GM19324 (cell line): ENCODE results near the gene HACD4.

ENCODE experiments used
- ATAC-seq: cut with Tn5 transposase; IDR thresholded peaks from one replicate; pipeline ENCODE4 v1.9.1; 2021; ENCODE audit warnings: mild to moderate bottlenecking, moderate library complexity; ENCODE audit not compliant: unreplicated experiment, low FRiP score

Gene HACD4, protein sequence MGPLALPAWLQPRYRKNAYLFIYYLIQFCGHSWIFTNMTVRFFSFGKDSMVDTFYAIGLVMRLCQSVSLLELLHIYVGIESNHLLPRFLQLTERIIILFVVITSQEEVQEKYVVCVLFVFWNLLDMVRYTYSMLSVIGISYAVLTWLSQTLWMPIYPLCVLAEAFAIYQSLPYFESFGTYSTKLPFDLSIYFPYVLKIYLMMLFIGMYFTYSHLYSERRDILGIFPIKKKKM

DNA sequence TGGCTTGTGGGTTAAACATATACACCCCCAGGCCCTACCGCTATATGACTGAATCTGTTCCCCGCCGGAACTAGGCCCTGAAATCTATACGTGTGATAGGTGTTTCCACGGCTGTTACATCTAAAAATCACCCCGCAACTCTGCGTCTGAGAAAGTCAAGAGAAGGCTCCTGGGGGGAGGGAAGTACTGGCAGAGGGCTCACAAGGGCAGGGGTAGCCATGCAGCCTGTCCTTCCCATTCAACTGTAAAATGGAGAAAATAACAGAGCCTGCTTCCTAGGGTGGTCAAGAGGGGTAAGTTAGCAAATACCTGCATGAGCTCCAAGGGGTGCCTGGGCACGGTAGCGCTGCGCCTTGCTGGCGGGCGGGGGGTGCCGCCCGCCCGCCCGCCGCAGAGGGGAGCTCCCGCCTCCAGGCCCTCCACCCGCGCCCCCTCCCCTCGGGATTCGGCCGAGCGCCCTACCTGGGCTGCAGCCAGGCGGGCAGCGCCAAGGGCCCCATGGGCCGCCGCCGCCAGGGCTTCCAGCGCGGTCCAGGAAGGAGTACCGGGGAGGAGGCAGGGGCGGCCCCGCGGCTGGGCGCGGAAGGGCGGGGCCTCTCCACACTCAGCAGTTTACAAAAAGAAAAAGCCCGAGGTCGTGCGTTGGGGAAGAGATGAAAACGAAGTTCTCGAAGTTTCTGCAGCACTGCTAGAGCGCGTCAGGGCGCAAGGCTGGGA lies at the start of gene HACD4:
HACD4 (minus strand) TSS at position 550 of the 717 bp plus-strand sequence; CDS start at position 500, 50 bp downstream.
- peak; percentile 82 for ATAC-seq

DNA sequence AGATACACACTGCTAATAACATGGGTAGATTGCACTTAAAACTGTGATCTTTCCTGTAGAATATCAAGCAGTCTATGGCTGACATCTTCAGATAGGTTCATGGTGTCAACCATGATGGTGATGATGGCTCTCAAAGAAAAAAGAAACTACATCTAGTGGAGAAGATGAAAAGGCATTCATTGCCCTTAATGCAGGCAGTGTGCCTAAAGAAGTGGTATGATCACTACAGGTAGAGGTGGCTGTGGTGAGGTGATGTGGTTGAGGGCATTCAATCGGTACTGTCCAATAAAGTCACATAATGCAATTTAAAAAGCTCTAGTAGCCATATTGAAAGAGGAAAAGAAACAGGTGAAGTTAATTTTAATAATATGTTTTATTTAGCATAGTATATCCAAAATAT lies 49.4 kb upstream of the HACD4 start:
- ATAC-seq, result no peak

DNA sequence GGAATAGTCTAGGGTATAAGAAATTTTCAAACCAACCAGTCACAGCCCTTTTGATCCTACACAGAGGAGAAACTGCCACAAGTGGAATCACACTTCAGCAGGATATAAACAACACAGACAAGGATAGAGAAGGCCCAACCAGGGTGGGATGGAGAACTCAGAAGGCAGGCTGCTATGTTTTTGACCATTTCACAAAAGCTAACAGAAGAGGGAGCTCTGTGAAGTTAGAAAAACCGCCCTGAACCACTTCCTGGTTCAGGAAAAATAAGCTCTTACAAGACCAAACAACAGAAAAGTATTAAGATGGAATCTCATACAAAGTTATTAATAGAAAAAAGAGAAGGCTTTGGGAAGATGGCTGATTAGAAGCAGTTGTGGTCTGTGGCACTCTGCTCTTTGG lies 47.3 kb upstream of the HACD4 start:
- no peak for ATAC-seq

- ATAC-seq, result no peak
These were observed 46.3 kb upstream of the HACD4 start, which contains the start of gene IFNB1 for GRCh38 chr9:21077781-21078180. TSS of gene IFNB1 (minus strand) at chr9:21077942. CDS start at chr9:21077869, 73 bp downstream.

DNA sequence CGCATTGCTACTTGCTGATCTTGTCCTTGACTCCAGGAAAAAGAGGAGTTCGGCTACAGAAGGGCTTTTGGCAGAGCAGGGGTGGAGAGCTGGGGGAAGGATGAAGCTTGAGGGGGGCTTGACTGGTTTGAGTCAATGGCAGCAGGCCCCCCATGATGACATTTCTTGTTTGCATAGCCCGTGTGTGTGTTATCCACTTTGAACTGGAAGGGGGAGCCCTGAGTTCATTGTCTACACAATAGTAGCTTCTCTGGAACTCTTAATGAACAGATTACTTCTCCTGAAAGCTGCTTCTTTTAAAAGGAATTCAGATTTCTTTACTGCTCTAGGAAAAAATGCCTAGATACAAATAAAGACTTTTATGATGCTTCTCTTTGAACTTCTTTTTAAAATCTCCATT lies 44.0 kb upstream of the HACD4 start:
- ATAC-seq, result no peak

- no peak for ATAC-seq
These were observed 39.5 kb upstream of the HACD4 start for GRCh38 chr9:21070906-21071305.

DNA sequence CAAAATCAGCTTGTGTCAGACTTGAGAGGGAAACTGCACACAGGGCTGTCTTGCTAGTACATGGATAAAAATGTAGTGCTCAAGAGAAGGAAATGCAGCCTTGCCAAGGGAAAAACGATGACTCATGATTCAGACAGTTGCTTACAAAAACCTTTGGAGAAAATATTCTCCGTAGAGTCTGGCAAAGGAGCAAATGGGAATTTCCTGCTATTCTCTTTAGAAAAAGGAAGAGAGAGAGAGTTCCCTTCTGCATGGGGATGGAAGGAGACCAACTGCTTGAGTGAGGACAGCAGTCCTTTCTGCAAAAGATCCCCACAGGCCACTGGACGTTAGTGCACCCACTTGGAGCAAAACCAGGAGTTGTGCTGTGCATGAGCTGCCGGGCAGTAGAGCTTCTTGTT lies 38.7 kb upstream of the HACD4 start:
- ATAC-seq, result no peak

GRCh38 chr9:21060919-21061561 lies 29.6 kb upstream of the HACD4 start:
- ATAC-seq, result no peak

DNA sequence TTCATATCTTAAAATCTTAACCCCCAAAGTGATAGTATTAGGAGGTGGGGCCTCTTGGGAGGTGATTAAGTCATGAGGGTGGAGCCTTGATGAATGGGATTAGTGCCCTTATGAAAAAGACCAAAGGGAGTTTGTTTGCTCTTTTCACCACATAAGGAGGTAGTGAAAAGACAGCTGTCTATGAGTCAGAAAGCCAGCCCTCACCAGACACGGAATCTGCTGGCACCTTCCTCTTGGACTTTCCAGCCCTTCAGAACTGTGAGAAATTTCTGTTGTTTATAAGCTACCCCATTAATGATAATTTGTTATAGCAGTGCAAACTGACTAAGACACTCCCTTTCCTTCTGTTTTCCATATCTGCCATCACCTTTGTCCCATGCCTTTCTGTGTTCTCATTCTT lies 25.5 kb upstream of the HACD4 start:
- no peak for ATAC-seq

GRCh38 chr9:21053851-21054250 lies 22.4 kb upstream of the HACD4 start:
- no peak for ATAC-seq

GRCh38 chr9:21047281-21047691 lies 15.8 kb upstream of the HACD4 start:
- ATAC-seq, result no peak

- ATAC-seq, result no peak
These were observed 12.4 kb upstream of the HACD4 start for GRCh38 chr9:21043841-21044240.

DNA sequence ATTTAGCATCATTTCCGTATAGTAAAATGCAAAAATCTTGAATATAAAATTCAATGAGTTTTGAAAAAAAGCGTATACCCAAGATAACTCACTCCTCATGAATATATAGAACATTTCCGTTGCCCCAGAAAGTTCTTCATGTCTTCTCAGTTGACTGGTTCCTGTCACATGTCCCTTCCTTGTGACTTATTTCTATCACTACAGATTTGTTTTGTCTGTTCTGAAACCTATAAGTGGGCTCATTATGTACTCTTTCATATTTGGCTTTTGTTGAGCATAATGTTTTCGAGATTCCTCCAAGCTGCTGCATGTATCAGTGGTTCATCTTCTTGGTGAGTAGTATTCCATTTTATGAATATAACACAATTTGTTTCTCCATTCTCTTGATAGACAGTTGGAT lies 11.0 kb upstream of the HACD4 start:
- no peak for ATAC-seq

GRCh38 chr9:21039302-21039701 lies 7.9 kb upstream of the HACD4 start:
- ATAC-seq, result no peak

DNA sequence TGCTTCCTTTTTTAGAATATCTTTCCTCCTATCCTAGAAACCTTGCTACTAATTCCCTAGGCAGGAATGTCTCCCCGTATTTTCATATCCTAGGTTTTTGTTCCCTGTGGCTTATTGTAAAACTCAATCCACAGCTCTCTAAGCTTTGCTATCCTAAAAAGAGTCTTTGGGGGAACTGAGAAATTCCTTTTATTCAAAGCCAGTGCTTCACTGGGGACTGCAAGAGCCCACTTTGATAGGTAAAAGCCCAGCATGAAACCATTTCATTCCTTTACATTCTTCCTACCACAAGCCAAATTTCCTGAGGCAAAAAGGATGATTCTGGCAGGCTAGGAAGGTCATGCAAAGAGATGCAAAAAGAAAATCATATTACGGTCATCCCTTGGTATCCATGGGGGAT lies 5.8 kb upstream of the HACD4 start:
- no peak for ATAC-seq

GRCh38 chr9:21031808-21032183 lies 356 bp upstream of the HACD4 start:
- ATAC-seq, result no peak

DNA sequence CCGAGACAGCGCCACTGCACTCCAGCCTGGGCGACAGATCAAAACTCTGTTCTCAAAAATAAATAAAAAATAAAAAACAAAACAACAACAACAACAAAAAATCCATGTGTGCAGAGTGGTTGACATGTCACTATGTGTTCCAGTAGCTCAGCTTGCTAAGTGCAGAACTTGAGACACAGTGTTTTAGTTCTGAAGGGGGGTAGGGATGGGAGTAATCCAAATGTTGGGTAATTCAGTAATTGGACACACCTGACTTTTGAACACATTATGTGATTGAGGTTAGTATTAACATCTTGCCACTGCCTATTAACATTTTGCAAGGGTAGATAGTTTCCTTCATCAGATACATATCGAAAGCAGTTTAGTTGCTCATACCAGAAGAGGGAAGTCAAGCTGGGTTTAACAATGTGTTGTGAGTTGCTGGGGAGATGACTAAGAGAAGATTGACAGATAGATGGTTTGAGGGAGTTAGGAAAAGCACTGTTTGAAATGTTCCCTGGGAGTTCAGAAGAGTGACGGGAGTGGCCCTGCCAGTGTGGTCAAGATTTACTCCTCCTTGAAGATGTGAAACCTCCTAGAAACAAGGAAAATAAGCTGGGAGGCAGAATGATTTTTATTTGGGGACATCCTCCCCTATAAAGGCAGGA lies 928 bp downstream of the HACD4 start:
- ATAC-seq, result peak; percentile 63

GRCh38 chr9:21029661-21030060 lies 1.8 kb downstream of the HACD4 start:
- ATAC-seq, result no peak

DNA sequence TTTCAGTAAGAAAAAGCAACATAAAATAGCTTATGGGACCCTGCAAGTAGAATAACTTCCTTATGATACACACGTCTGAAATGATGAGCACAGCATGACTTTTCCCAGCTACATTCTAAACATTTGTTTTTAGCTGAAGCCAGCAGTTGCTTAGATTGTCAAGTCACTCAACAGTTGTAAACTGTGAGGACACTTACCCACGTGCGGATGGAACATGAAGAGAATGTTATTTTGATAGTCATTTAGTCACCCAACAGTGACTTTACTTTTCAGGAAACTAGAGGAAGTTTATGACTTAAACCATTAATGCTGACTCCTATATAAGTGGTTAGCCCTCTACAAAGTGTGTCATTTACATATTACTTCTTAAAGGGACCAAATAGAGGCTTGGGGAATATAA lies 3.0 kb downstream of the HACD4 start:
- no peak for ATAC-seq

DNA sequence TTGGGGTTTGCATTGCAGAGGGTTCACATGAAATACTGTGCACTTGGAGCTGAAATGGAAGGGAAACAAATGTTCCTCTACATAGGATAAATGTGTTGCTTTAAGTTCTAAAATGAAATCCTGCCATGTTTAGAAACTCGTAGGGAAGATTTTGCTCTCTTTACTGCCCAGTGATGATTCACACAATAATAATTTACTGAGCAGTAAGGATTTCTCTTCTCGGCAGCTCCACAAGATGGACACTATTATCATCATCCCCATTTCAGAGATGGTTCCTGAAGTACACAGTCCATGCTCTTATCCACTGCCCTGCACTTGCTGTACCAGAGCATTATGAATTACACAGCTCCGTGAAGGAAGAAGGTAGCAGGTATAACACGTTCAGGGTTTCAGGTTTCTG lies 4.1 kb downstream of the HACD4 start:
- ATAC-seq, result no peak

- ATAC-seq, result no peak
These were observed 7.6 kb downstream of the HACD4 start for GRCh38 chr9:21023861-21024260.
